ENCODE measurements around the gene SAMSN1. TPM values are rescaled to one million over a fixed set of nuclear protein-coding genes. Genes with fewer than 3 reads are reported as not detected.

The SAMSN1 gene
- total and polyA plus RNA-seq, 8 donors = 1.6 to 21.6 (median 11.1) TPM; not detected in 1

DNA sequence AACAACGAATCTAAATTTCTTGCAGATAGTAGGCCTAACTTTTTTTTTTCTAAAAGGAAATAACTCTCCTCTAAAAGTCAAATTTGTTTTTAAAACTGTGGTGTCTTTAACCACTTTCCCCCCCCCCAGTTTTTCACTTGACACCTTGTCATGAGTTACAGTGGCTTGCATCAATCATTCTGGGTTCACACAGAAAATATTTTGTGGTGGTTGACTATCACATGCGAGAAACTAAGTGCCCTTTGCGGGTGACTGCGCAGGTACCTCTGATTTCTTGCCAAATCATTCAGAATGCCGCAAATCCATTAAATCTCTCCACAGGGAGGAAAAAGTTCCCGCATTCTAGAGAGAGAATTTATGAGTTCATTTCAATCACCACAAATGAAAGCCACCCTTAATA lies 23.8 kb upstream of the SAMSN1 start:
- peaks cover 0 to 8% (median 0%) of the 10 kb centered on the region in 4 donors for H3K4me1 ChIP-seq
- 82 to 94% (median 86%) methylated on average over 6 of the region's 6 CpGs for WGBS, 5 donors
- no peaks in the 10 kb centered on the region for H3K36me3 ChIP-seq
- no peak for DNase-seq
- H3K9me3 ChIP-seq = no peaks in the 10 kb centered on the region
- no peak overlapping the region for H3K27ac ChIP-seq
- no peak overlapping the region for H3K4me3 ChIP-seq
- no peak for TF ChIP-seq EP300 (IDR thresholded peaks at IDR 0.05)
- TF ChIP-seq POLR2A (IDR thresholded peaks at IDR 0.05) = no peak
- TF ChIP-seq, protein P1, sequence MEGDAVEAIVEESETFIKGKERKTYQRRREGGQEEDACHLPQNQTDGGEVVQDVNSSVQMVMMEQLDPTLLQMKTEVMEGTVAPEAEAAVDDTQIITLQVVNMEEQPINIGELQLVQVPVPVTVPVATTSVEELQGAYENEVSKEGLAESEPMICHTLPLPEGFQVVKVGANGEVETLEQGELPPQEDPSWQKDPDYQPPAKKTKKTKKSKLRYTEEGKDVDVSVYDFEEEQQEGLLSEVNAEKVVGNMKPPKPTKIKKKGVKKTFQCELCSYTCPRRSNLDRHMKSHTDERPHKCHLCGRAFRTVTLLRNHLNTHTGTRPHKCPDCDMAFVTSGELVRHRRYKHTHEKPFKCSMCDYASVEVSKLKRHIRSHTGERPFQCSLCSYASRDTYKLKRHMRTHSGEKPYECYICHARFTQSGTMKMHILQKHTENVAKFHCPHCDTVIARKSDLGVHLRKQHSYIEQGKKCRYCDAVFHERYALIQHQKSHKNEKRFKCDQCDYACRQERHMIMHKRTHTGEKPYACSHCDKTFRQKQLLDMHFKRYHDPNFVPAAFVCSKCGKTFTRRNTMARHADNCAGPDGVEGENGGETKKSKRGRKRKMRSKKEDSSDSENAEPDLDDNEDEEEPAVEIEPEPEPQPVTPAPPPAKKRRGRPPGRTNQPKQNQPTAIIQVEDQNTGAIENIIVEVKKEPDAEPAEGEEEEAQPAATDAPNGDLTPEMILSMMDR (IDR thresholded peaks at IDR 0.05) = no peak
- no peak for TF ChIP-seq POLR2AphosphoS5 (IDR thresholded peaks at IDR 0.05)
- intact Hi-C loops (cut with DNase I; ENCODE audit: low total_unique reads) = no loop called here
- no peaks in the 10 kb centered on the region for H3K27me3 ChIP-seq

DNA sequence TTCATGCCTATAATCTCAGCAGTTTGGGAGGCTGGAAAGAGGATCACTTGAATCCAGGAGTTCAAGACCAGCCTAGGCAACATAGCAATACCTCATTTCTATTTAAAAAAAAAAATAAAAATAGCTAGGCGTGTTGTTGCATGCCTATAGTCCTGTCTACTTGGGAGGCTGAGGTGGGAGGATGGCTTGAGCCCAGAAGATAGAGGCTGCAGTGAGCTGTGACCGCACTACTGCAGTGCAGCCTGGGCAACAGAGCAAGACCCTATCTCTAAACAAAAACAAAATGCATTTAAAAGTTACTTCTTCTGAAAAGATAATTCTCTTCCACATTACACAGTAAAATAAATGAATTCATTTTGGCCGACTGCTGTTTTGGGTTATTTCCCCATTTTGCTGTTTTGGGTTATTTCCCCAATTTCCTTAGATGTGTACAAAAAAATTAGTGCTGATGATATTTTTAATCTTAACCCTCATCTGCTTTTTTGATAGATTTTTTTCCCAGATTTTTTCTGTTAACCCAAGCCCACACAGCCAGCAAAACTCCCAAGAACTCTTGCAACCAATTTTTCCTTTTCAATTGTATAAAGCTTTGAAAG lies 23.0 kb upstream of the SAMSN1 start:
- DNase-seq = no peak
- no peaks in the 10 kb centered on the region for H3K9me3 ChIP-seq
- peaks cover 0 to 8% (median 0%) of the 10 kb centered on the region in 4 donors for H3K4me1 ChIP-seq
- H3K27ac ChIP-seq = no peak overlapping the region
- no peak for TF ChIP-seq POLR2A (IDR thresholded peaks at IDR 0.05)
- TF ChIP-seq EP300 (IDR thresholded peaks at IDR 0.05) = no peak
- TF ChIP-seq POLR2AphosphoS5 (IDR thresholded peaks at IDR 0.05) = no peak
- TF ChIP-seq, protein P1 (IDR thresholded peaks at IDR 0.05) = no peak
- H3K36me3 ChIP-seq = no peaks in the 10 kb centered on the region
- H3K4me3 ChIP-seq = no peak overlapping the region
- WGBS, 5 donors = 72 to 90% (median 78%) methylated on average over 3 of the region's 3 CpGs
- intact Hi-C loops (cut with DNase I; ENCODE audit: low total_unique reads) = no loop called here
- no peaks in the 10 kb centered on the region for H3K27me3 ChIP-seq

DNA sequence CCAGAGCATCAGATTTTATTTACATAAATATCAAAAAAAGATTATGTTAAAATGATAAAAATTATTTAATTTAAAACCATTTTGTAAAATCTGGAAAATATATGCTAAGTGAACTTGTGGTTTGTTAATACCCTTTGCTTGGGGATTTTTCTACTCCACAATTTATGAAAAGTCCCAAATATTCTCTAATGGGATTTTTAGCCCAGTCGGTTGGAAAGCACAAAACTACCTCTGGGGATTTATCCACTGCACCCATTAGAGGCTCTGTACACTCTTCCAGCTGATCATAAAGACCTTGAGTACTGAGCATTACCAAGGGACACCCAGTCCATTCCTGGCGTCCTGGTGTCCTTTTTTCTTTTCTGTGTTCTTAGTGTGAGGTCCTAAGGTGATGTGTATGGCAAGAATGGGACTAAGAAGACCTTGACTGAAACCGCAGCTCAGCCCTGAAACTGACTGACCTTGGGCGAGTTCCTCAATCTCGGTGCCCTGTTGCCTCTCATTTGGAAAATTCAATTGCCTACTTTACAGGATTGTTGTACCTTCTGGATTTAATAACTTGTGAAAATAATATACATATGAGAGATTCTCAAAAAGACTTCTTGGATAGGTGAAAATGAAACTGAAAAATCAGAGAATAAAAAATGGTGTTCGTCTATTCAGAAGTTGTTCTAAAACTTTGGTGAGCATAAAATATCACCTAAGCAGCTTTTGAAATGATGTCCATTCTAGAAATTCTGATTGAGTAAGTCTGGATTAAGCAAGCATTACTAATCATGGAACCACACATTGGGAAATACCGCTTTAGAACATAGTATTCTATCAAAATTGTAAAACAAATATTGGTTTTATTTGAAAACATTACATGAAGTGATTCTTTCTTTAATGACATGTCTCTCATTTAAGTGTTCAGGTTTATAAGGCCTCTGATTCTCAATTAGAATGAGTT lies 21.5 kb upstream of the SAMSN1 start:
- H3K4me3 ChIP-seq = no peak overlapping the region
- no peaks in the 10 kb centered on the region for H3K27me3 ChIP-seq
- H3K27ac ChIP-seq = peak overlapping the region in 2 of 5 donors; percentile 40 to 49
- intact Hi-C loops (cut with DNase I; ENCODE audit: low total_unique reads) = no loop called here
- DNase-seq = no peak
- H3K4me1 ChIP-seq = peaks cover 0 to 8% (median 0%) of the 10 kb centered on the region in 4 donors
- 68 to 76% (median 68%) methylated on average over 7 of the region's 7 CpGs for WGBS, 5 donors
- H3K36me3 ChIP-seq = no peaks in the 10 kb centered on the region
- TF ChIP-seq POLR2A (IDR thresholded peaks at IDR 0.05) (no peak), EP300 (IDR thresholded peaks at IDR 0.05) (no peak), POLR2AphosphoS5 (IDR thresholded peaks at IDR 0.05) (no peak)
- TF ChIP-seq, protein P1 (IDR thresholded peaks at IDR 0.05) = no peak
- no peaks in the 10 kb centered on the region for H3K9me3 ChIP-seq

DNA sequence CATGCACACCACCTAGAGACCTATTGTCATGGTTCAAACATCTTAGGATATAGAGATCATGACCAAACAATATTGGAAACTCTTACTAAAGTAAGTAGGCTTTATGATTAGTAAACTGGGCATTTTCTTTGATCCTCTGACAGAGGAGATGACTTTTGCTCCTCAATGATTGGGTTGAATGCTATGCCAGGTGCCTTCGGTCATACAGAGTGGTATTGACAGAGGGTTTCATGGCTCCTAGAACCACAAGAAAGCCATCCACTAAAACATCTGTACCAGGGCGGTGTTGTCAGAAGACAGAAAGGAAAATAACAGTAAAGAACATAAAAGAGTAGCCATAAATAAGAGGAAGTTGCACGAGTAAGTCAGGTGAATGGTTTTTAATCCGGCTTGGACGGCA lies 20.8 kb upstream of the SAMSN1 start:
- Histone ChIP-seq H3K27me3 (no peaks in the 10 kb centered on the region), H3K9me3 (no peaks in the 10 kb centered on the region), H3K4me3 (no peak overlapping the region), H3K4me1 (peaks cover 0 to 8% (median 0%) of the 10 kb centered on the region in 4 donors), H3K27ac (no peak overlapping the region), H3K36me3 (no peaks in the 10 kb centered on the region)
- intact Hi-C loops (cut with DNase I; ENCODE audit: low total_unique reads) = no loop called here
- TF ChIP-seq POLR2A (IDR thresholded peaks at IDR 0.05) (no peak), EP300 (IDR thresholded peaks at IDR 0.05) (no peak), POLR2AphosphoS5 (IDR thresholded peaks at IDR 0.05) (no peak)
- TF ChIP-seq, protein P1 (IDR thresholded peaks at IDR 0.05) = no peak
- no peak for DNase-seq
- WGBS, 5 donors = 70 to 89% (median 74%) methylated on average over 5 of the region's 5 CpGs

All from stomach (tissue), 9 donors.